GM15510 (cell line): Measurements from ENCODE around the gene NFYA.

Experiments used
- POLR2A ChIP-seq: IDR thresholded peaks from 3 replicates; pipeline ENCODE4 v1.6.1; 2011; ENCODE audit warnings: borderline replicate concordance; ENCODE audit not compliant: insufficient read length; ENCODE audit errors: extremely low read depth

The NFYA gene

GRCh38 chr6:41119508-41119907 is 46.7 kb downstream of the NFYA start:
- no peak for TF ChIP-seq POLR2A

- no peak for TF ChIP-seq POLR2A
Observed at GRCh38 chr6:41120058-41120457, 47.3 kb downstream of the NFYA start.

- TF ChIP-seq POLR2A: no peak
Observed at GRCh38 chr6:41122373-41122772, 49.6 kb downstream of the NFYA start.

- no peak for TF ChIP-seq POLR2A
Observed at GRCh38 chr6:41122918-41123317, 50.1 kb downstream of the NFYA start.

- no peak for TF ChIP-seq POLR2A
Observed at GRCh38 chr6:41125282-41125681, 52.5 kb downstream of the NFYA start.

GRCh38 chr6:41132254-41132653 is 59.5 kb downstream of the NFYA start:
- TF ChIP-seq POLR2A: no peak

GRCh38 chr6:41135062-41135832 is 62.5 kb downstream of the NFYA start:
- no peak for TF ChIP-seq POLR2A

GRCh38 chr6:41136911-41137310 is 64.1 kb downstream of the NFYA start:
- TF ChIP-seq POLR2A: no peak

- no peak for TF ChIP-seq POLR2A
Observed at GRCh38 chr6:41147917-41148316, 75.1 kb downstream of the NFYA start.
